Neural progenitor cell (in vitro differentiated cells): ENCODE data around the gene MGRN1.

ENCODE experiments used
- EZH2 ChIP-seq: fragments of 200-600 bp; sonication (generic); IDR thresholded peaks from 2 replicates; pipeline ENCODE4 v1.6.1; 2017; ENCODE audit warnings: antibody characterized with exemption, mild to moderate bottlenecking, moderate library complexity
- EZH2phosphoT487 ChIP-seq: fragments of 200-600 bp; sonication (generic); IDR thresholded peaks from 2 replicates; pipeline ENCODE4 v1.6.1; 2017; ENCODE audit warnings: antibody characterized with exemption
- TF ChIP-seq, protein P1 (sequence below): fragments of 200-600 bp; sonication (generic); IDR thresholded peaks from 2 replicates; pipeline ENCODE4 v1.5.1; 2017; ENCODE audit warnings: antibody characterized with exemption, mild to moderate bottlenecking

GRCh38 chr16:4608704-4608980, 16.0 kb upstream of the MGRN1 start:
- TF ChIP-seq, protein P1, sequence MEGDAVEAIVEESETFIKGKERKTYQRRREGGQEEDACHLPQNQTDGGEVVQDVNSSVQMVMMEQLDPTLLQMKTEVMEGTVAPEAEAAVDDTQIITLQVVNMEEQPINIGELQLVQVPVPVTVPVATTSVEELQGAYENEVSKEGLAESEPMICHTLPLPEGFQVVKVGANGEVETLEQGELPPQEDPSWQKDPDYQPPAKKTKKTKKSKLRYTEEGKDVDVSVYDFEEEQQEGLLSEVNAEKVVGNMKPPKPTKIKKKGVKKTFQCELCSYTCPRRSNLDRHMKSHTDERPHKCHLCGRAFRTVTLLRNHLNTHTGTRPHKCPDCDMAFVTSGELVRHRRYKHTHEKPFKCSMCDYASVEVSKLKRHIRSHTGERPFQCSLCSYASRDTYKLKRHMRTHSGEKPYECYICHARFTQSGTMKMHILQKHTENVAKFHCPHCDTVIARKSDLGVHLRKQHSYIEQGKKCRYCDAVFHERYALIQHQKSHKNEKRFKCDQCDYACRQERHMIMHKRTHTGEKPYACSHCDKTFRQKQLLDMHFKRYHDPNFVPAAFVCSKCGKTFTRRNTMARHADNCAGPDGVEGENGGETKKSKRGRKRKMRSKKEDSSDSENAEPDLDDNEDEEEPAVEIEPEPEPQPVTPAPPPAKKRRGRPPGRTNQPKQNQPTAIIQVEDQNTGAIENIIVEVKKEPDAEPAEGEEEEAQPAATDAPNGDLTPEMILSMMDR = no peak
- TF ChIP-seq EZH2phosphoT487 = no peak
- TF ChIP-seq EZH2 = no peak
